GM19351 (cell line): Measurements from ENCODE around the gene CYSTM1.
"Not testable (repeated sequence)": the region's sequence is repeated elsewhere in the genome, so short reads cannot be mapped to it uniquely, and the experiment has no call there.

ENCODE experiments used
- ATAC-seq: cut with Tn5 transposase; IDR thresholded peaks from one replicate; pipeline ENCODE4 v1.9.1; 2021; ENCODE audit warnings: mild to moderate bottlenecking, moderate library complexity; ENCODE audit not compliant: unreplicated experiment

The CYSTM1 gene

DNA sequence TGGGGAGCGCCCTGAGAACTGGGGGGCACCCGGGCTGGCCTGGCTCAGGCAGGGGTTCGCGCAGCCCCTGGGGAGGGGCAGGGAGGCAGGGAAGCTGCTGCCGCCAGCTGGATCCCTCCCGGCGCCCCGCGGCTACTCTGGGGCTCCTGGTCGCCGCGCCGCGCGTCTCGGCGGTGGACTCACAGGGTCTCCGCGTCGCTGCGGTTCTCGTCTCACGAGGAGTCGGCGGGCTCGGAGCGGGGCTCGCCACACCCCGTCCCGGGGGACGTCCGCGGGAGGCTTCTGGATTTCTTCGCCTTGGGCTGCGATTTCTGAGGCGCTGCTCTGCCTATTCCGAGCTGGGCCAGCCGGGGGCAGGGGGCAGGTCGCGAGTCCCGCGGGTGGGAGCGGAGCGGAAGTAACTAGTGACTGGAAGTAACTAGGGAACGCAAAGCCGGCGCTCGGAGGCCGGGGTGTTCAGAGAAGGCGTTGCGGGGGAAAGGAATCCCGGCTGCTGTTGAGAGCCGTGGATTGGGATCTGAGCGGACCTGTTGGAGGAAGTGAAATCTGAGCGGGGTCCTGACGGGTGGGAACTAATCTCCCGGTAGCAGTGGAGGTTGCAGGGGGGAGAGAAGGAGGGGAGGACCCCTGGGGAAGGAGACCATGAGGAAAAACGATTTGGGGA lies 511 bp downstream of the CYSTM1 start:
- peak; percentile 45 for ATAC-seq

DNA sequence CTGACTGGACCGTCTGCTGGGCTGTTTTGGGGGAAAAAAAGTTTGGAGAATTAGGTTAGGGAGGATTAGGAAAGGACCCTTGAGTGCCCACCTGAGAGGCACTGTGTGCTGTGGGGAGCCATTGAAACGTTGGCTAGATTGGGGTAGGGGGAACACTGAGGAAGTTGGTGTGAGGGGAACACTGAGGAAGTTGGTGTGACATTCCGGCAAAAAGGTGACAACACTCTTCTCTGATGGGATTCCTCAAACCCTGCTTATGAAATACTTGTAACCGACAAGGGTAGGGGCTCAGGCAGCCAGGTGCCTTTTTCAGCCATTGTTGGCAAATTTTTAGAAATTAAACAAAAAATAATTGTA lies 1.0 kb downstream of the CYSTM1 start:
- ATAC-seq: no peak

GRCh38 chr5:140178086-140178410 lies 3.1 kb downstream of the CYSTM1 start:
- no peak for ATAC-seq

DNA sequence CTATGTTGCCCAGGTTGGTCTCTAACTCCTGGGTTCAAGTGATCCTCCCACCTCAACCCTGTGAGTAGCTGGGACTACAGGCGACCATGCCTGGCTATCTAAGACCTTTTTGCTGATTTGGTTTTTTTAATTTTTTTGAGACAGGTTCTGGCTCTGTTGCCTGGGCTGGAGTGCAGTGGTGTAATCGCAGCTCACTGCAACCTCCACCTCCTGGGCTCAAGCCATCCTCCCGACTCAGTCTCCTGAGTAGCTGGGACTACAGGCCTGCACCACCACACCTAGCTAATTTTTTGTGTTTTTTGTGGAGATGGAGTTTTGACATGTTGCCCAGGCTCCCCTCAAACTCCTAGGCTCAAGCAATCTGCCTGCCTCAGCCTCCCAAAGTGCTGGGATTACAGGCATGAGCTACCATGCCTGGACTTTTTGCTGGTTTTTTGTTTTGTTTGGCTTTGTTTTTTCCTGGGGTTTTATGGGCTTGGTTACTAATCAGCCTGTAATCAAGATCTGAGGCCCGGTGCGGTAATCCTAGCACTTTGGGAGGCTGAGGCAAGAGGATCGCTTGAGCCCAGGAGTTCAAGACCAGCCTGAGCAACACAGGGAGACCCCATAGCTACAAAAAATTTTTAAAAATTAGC lies 3.6 kb downstream of the CYSTM1 start:
- no peak for ATAC-seq

- peak; percentile 86 for ATAC-seq
These were observed 6.1 kb downstream of the CYSTM1 start for GRCh38 chr5:140181002-140181483.

- no peak for ATAC-seq
These were observed 6.5 kb downstream of the CYSTM1 start for GRCh38 chr5:140181525-140181924.

DNA sequence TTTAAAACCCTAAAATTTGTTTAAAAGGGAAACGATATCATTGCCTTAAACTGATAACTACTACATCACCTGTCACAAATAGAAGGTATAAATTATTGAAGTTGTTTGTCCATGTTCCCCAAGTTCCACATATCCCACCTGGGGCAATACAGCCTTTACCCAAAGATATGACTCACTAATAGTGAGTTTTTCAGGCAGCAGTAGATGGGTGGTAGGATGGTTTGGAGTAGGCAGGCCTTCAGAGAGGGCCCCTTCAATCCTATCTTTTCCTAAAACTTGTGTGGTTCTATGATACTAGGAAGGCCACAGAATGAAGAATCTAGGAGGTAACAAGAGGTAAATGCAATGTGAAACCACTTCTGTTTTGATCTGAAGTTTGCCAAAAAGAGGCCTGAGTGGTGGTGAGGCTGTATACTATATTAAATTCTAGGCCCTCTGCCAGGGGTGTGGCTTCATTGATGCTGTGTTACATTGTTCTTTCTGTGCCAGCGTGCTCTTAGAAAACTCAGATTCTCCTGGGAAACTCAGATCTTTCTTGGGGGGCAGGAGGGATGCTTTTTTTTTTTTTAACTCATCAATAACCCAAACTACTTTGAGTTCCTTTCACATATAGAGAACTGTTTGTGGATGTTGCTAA lies 7.2 kb downstream of the CYSTM1 start:
- no peak for ATAC-seq

DNA sequence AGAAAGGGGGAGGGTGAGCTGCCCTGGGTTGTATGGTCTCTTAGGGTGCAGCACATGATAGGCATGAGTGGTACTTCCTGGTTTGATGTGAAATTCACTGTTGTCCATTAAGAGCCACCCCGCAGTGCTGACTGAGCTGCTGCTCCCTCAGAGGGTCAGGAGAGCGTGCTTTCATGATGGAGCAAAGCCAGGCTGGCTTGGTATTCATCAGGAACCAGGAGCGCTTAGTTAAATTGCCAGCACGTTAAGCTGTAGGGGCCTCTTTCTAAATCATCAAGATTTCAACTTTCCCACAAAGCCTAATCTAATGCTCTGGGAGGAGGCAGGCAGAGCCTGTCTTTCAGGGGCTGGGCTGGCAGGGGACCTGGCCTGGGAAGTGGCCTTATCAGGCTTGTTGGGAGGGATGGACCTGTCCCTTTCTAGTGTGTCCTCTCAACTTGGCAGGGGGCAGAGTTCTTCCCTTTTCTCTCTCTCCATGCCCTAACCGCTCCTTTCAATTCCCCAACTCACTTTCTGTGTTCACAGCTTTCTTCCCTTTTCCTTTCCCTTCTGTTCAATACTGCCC lies 7.9 kb downstream of the CYSTM1 start:
- no peak for ATAC-seq

GRCh38 chr5:140185409-140185808 lies 10.4 kb downstream of the CYSTM1 start:
- ATAC-seq: no peak

DNA sequence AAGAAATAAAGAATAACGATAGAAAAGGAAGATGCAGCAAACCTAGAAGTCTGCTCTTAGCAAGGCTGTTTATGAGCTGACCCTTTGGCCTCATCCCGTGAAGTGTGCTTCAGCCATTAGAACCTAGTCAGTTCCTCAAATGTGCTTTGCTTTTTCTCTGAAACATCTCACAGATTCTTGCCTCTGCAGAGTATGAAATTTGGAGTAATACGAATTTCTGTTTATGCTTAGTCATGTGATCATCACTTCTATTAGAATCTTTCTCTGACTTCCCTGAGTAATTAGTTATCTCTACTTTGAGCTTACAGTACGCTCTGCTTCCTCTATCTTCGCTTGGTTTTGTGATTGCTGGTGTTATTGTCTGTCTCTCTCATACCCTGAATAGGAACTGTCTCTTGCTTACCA lies 11.3 kb downstream of the CYSTM1 start:
- ATAC-seq: no peak

- ATAC-seq: no peak
These were observed 14.3 kb downstream of the CYSTM1 start for GRCh38 chr5:140189253-140189652.

- no peak for ATAC-seq
These were observed 15.2 kb downstream of the CYSTM1 start for GRCh38 chr5:140189977-140190871.

DNA sequence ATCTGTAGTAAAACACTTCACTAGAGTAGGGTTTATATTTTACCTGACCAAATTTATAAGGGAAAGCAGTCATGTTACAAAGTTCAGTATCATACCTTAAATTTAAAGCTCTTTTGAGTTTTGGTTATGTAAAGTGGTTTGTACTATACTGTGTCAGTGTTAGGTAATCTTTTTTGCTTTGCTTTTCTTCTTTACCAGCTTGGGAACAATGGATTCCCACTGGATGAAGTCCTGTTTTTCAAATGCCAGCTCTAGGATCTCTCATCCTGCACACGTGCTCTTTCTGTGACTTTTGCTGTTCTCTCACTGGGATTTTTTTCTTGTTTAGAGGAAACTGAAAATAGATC lies 15.9 kb downstream of the CYSTM1 start:
- no peak for ATAC-seq

DNA sequence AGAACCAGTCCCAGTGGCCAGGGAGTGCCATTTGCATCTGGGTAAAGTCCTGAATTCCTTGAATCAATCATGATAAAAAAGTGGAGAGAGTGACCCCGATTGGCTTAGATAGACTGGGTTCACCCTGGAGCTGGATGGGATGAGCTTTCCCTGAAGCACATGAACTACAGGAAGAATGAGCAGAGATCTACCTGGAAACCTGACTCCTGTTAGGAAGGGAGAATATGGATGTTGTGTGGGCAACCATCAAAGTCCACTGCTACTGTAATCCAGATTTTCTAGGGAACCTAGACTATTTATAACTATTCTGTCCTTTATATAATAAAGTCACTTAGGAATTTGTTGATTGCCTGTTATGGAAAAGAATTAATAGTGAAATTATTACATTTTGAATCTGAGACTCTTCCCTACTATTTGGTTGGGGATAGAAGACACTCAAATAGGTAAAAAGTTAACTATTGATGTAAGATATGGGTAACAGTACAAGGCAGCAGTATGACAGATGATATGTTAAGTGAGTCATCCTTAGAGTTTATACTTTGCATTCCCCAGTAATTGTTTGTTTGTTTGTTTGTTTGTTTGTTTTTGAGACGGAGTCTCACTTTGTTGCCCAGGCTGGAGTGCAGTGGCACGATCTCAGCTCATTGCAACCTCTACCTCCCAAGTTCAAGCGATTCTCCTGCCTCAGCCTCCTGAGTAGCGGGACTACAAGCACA lies 17.9 kb downstream of the CYSTM1 start:
- no peak for ATAC-seq

- ATAC-seq: no peak
These were observed 19.7 kb downstream of the CYSTM1 start for GRCh38 chr5:140194662-140195061.

GRCh38 chr5:140196115-140196814 lies 21.3 kb downstream of the CYSTM1 start:
- no peak for ATAC-seq

DNA sequence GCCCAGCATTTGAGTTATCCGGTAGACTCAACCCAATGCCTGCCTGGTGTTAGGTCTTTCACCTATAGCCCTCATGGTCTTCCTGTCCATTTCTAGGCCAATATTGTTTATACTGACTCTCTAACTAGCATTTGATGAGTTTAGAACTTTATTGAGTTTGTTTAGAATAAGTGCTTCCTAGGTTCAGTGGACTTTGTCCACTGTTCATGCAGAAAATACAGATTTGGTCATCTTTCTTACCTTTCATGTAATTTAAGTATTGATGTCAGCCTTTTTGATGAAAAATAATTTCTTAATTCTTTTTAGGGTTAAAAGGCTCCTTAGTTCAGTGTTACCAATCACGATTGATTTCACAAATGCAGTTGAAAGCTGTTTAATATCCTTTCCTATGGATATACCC lies 22.0 kb downstream of the CYSTM1 start:
- no peak for ATAC-seq

GRCh38 chr5:140198915-140199314 lies 23.9 kb downstream of the CYSTM1 start:
- not testable (repeated sequence) for ATAC-seq

DNA sequence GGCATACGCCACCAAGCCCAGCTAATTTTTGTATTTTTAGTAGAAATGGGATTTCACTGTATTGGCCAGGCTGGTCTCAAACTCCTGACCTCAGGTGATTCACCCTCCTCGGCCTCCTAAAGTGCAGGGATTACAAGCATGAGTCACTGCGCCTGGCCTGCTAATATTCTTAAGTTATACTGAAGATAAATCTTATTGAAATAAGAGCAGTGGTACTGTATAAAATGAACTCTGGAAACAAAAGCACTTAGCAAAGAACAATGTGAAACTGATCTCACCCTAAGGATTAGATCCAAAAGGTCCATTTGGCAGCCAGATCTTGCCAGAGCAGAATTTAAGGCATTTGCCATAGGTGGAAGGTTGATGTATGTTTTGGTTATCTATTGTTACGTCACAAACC lies 27.1 kb downstream of the CYSTM1 start:
- no peak for ATAC-seq

- no peak for ATAC-seq
These were observed 27.6 kb downstream of the CYSTM1 start for GRCh38 chr5:140202610-140203009.
